SK-N-SH treated with all-trans-retinoic acid at 6 μM for 48 hours (cell line): ENCODE measurements around the gene PPP4R3A.

Experiments used
- ATAC-seq: fragments of 200-7000 bp; cut with Tn5 transposase; 3 replicates; pipeline ENCODE4 v1.9.1; 2020; ENCODE audit warnings: mild to moderate bottlenecking, moderate library complexity
- ARNTL ChIP-seq: fragments of 450-650 bp; formaldehyde crosslinking; IDR thresholded peaks from 2 replicates; pipeline ENCODE4 v1.5.0; 2020; ENCODE audit warnings: low read depth, mild to moderate bottlenecking, moderate library complexity, borderline replicate concordance
- BACH2 ChIP-seq: fragments of 250-450 bp; sonication (Bioruptor Pico); IDR thresholded peaks from 2 replicates; pipeline ENCODE4 v1.9.0; 2021; ENCODE audit warnings: mild to moderate bottlenecking, borderline replicate concordance
- CREB5 ChIP-seq: fragments of 250-450 bp; sonication (Bioruptor Pico); IDR thresholded peaks from 2 replicates; pipeline ENCODE4 v1.5.1; 2020; ENCODE audit warnings: low read depth, mild to moderate bottlenecking, moderate library complexity
- CSDC2 ChIP-seq: fragments of 250-450 bp; sonication (Bioruptor Pico); IDR thresholded peaks from 2 replicates; pipeline ENCODE4 v1.5.0; 2020; ENCODE audit warnings: mild to moderate bottlenecking, moderate library complexity
- GLIS3 ChIP-seq: fragments of 250-450 bp; sonication (Bioruptor Pico); IDR thresholded peaks from 2 replicates; pipeline ENCODE4 v1.5.0; 2020; ENCODE audit warnings: mild to moderate bottlenecking, moderate library complexity
- OSR1 ChIP-seq: fragments of 250-450 bp; sonication (Bioruptor Pico); IDR thresholded peaks from 2 replicates; pipeline ENCODE4 v1.8.0; 2022; ENCODE audit warnings: moderate library complexity, mild to moderate bottlenecking, inconsistent platforms
- RARB ChIP-seq: fragments of 250-450 bp; sonication (Bioruptor Pico); IDR thresholded peaks from 2 replicates; pipeline ENCODE4 v1.8.0; 2021; ENCODE audit warnings: mild to moderate bottlenecking, moderate library complexity
- SNAI2 ChIP-seq: fragments of 250-450 bp; sonication (Bioruptor Pico); IDR thresholded peaks from 2 replicates; pipeline ENCODE4 v1.5.0; 2020; ENCODE audit warnings: mild to moderate bottlenecking, moderate library complexity
- TCF4 ChIP-seq: fragments of 250-450 bp; sonication (Bioruptor Pico); IDR thresholded peaks from 2 replicates; pipeline ENCODE4 v1.8.0; 2021; ENCODE audit warnings: mild to moderate bottlenecking, moderate library complexity, borderline replicate concordance
- TOX ChIP-seq: fragments of 250-450 bp; sonication (Bioruptor Pico); IDR thresholded peaks from 2 replicates; pipeline ENCODE4 v1.8.0; 2021; ENCODE audit warnings: mild to moderate bottlenecking, moderate library complexity, borderline replicate concordance
- ZC3H10 ChIP-seq: fragments of 250-450 bp; sonication (Bioruptor Pico); IDR thresholded peaks from 2 replicates; pipeline ENCODE4 v1.5.1; 2021; ENCODE audit warnings: mild to moderate bottlenecking, moderate library complexity
- ZFP3 ChIP-seq: fragments of 250-450 bp; sonication (Bioruptor Pico); IDR thresholded peaks from 2 replicates; pipeline ENCODE4 v1.5.0; 2020; ENCODE audit warnings: mild to moderate bottlenecking, moderate library complexity
- ZFP30 ChIP-seq: fragments of 450-650 bp; formaldehyde crosslinking; IDR thresholded peaks from 2 replicates; pipeline ENCODE4 v1.5.0; 2022; ENCODE audit warnings: mild to moderate bottlenecking, moderate library complexity
- ZNF565 ChIP-seq: fragments of 450-650 bp; formaldehyde crosslinking; conservative IDR thresholded peaks from 2 replicates; pipeline ENCODE4 v1.5.0; 2020; ENCODE audit warnings: low read depth, mild to moderate bottlenecking, moderate library complexity
- ZNF70 ChIP-seq: fragments of 450-650 bp; formaldehyde crosslinking; IDR thresholded peaks from 2 replicates; pipeline ENCODE4 v1.5.0; 2020; ENCODE audit warnings: mild to moderate bottlenecking, moderate library complexity
- TF ChIP-seq, protein P1 (sequence below): fragments of 250-450 bp; sonication (Bioruptor Pico); IDR thresholded peaks from 2 replicates; pipeline ENCODE4 v1.5.0; 2020; ENCODE audit warnings: mild to moderate bottlenecking, moderate library complexity
- TF ChIP-seq, protein P2 (sequence below): fragments of 250-450 bp; sonication (Bioruptor Pico); IDR thresholded peaks from 2 replicates; pipeline ENCODE4 v1.8.0; 2021; ENCODE audit warnings: low read depth, mild to moderate bottlenecking, moderate library complexity, borderline replicate concordance
- TF ChIP-seq, protein P3 (sequence below): fragments of 250-450 bp; sonication (Bioruptor Pico); IDR thresholded peaks from 2 replicates; pipeline ENCODE4 v1.8.0; 2020; ENCODE audit warnings: mild to moderate bottlenecking, moderate library complexity, borderline replicate concordance

Gene PPP4R3A

DNA sequence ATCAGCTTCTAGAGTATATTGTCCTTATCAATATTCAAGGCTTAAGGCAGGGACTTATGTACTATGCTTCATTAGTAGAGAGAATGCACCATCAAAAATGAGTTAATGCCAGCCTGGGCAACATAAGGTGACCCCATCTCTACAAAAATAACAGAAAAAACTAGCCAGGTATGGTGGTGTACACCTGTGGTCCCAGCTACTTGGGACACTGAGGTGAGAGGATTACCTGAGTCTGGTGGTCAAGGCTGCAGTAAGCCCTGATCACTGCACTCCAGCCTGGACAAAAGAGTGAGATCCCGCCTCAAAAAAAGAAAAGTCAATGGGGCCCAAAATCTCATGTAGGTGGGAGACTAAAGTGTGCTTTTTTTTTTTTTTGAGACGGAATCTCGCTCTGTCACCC is 8.8 kb downstream of the PPP4R3A start:
- TF ChIP-seq CSDC2 (CRISPR knock-in tag) = no peak
- TF ChIP-seq, protein P1, sequence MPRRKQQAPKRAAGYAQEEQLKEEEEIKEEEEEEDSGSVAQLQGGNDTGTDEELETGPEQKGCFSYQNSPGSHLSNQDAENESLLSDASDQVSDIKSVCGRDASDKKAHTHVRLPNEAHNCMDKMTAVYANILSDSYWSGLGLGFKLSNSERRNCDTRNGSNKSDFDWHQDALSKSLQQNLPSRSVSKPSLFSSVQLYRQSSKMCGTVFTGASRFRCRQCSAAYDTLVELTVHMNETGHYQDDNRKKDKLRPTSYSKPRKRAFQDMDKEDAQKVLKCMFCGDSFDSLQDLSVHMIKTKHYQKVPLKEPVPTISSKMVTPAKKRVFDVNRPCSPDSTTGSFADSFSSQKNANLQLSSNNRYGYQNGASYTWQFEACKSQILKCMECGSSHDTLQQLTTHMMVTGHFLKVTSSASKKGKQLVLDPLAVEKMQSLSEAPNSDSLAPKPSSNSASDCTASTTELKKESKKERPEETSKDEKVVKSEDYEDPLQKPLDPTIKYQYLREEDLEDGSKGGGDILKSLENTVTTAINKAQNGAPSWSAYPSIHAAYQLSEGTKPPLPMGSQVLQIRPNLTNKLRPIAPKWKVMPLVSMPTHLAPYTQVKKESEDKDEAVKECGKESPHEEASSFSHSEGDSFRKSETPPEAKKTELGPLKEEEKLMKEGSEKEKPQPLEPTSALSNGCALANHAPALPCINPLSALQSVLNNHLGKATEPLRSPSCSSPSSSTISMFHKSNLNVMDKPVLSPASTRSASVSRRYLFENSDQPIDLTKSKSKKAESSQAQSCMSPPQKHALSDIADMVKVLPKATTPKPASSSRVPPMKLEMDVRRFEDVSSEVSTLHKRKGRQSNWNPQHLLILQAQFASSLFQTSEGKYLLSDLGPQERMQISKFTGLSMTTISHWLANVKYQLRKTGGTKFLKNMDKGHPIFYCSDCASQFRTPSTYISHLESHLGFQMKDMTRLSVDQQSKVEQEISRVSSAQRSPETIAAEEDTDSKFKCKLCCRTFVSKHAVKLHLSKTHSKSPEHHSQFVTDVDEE (CRISPR knock-in tag) = no peak
- no peak for TF ChIP-seq ZNF70 (CRISPR knock-in tag)
- TF ChIP-seq, protein P2, sequence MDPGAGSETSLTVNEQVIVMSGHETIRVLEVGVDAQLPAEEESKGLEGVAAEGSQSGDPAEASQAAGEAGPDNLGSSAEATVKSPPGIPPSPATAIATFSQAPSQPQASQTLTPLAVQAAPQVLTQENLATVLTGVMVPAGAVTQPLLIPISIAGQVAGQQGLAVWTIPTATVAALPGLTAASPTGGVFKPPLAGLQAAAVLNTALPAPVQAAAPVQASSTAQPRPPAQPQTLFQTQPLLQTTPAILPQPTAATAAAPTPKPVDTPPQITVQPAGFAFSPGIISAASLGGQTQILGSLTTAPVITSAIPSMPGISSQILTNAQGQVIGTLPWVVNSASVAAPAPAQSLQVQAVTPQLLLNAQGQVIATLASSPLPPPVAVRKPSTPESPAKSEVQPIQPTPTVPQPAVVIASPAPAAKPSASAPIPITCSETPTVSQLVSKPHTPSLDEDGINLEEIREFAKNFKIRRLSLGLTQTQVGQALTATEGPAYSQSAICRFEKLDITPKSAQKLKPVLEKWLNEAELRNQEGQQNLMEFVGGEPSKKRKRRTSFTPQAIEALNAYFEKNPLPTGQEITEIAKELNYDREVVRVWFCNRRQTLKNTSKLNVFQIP (CRISPR knock-in tag) = no peak
- no peak for TF ChIP-seq SNAI2 (CRISPR knock-in tag)
- no peak for TF ChIP-seq ZFP3
- TF ChIP-seq ARNTL (CRISPR knock-in tag) = no peak
- TF ChIP-seq GLIS3 (CRISPR knock-in tag) = no peak
- TF ChIP-seq ZC3H10 (CRISPR knock-in tag) = no peak
- TF ChIP-seq, protein P3, sequence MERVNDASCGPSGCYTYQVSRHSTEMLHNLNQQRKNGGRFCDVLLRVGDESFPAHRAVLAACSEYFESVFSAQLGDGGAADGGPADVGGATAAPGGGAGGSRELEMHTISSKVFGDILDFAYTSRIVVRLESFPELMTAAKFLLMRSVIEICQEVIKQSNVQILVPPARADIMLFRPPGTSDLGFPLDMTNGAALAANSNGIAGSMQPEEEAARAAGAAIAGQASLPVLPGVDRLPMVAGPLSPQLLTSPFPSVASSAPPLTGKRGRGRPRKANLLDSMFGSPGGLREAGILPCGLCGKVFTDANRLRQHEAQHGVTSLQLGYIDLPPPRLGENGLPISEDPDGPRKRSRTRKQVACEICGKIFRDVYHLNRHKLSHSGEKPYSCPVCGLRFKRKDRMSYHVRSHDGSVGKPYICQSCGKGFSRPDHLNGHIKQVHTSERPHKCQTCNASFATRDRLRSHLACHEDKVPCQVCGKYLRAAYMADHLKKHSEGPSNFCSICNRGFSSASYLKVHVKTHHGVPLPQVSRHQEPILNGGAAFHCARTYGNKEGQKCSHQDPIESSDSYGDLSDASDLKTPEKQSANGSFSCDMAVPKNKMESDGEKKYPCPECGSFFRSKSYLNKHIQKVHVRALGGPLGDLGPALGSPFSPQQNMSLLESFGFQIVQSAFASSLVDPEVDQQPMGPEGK (CRISPR knock-in tag) = no peak
- no peak for ATAC-seq

GRCh38 chr14:91496790-91497189 is 13.3 kb downstream of the PPP4R3A start:
- ATAC-seq = no peak
- TF ChIP-seq RARB (no peak), TOX (CRISPR knock-in tag) (no peak), ZNF565 (CRISPR knock-in tag) (no peak), BACH2 (CRISPR knock-in tag) (no peak), TCF4 (CRISPR knock-in tag) (no peak), OSR1 (CRISPR knock-in tag) (no peak), ZNF70 (CRISPR knock-in tag) (no peak), ZFP30 (CRISPR knock-in tag) (no peak), GLIS3 (CRISPR knock-in tag) (no peak), ZFP3 (no peak), CREB5 (no peak)
- TF ChIP-seq, protein P2 (CRISPR knock-in tag) = no peak
- TF ChIP-seq, protein P1 (CRISPR knock-in tag) = no peak
- TF ChIP-seq, protein P3 (CRISPR knock-in tag) = no peak

- ATAC-seq = peak; percentile 33; the same call in 1 of the 3 replicates
Measured at GRCh38 chr14:91494392-91495065, 15.6 kb downstream of the PPP4R3A start.
